ENCODE data around the gene STPG3.

Gene STPG3

DNA sequence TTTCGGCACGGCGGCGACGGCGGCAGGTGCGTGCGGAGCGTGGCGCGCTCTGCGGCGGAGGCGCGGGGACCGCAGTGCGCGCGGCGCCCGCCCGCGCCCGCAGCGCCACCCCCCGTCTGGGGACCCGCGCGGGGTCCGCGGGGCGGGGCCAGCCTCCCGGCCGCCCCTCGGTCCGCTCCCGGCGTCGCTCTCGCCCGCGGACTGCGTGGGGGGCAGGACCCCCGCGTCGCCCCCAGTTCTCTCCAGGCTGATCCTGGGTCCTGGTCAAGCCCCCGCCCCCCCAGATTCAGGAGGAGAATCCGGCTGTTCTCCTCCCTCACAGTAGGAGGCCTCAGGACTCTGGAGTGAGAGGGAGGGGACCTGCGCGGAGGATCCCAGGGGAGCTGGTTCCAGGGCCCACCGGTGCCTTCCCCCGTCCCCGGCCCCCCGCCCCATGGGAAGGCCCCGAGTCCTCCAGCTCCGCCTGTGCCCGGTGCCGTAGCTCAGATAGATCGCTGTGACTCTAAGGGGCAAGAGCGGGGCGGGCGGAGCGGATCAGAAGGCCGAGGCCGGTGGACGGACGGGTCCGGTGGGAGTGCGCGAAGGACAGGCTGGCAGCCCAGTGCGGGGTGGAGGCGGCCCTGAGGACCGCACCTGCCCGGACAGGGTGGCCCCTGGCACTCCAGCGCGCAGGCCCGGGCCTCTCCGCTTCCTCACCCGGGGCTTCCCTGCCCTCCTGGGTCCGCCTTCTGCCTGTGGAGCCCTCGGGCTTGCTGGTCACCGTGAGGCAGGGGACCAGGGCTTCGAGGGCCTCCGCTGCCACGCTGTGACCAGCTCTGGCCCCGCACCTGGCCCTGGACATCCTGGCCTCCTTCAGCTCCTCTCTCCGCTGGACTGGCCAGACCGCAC lies 28.7 kb upstream of the STPG3 start, which contains the start of gene RNF208:
RNF208 (minus strand) TSS at position 51 of the 888 bp plus-strand sequence. CDS start 1,028 bp downstream, outside the sequence.
- no peak for DNase-seq

DNA sequence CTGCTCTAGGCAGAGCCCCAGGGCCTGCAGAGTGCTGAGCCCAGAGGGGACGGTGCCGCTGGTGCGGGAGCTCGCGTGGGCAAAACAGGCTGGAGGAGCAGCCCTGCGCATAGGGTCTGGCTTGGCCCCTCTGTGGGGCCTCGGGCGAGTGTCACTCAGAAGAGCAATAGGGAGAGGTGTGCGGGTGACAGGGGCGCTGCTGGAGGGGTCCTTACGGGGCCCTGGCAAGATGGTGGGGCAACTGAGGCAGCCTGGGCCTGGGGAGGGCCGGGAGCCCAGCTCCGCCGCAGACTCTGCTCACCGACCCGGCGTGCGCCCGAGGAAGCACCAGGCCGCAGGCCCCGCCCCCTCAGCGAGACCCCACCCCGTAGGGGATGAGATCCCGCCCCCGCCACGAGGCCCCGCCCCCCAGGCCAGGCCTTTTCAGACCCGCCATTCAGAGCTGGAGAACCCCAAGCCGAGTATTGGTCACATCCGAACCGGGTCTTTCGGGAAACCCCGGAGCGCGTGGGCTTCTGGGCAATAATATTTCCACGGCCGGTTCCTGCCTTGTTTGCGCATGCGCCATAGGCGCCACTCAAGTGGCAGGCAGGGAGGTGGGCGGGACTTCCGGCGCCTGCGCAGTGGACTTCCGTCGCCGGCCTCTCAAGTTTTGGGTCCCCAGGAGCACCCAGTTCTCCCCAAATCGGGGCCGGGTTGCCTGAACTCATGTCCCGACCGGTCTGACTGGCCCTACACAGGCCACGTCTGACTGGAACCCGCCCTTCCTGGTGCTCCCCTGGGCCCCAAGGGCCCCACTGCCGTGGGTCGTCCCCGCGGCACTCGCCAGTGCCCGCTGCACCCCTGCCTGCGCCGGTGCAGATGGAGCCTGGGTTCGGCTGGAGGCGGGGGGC lies 27.8 kb upstream of the STPG3 start:
- peak; percentile 73 for DNase-seq

DNA sequence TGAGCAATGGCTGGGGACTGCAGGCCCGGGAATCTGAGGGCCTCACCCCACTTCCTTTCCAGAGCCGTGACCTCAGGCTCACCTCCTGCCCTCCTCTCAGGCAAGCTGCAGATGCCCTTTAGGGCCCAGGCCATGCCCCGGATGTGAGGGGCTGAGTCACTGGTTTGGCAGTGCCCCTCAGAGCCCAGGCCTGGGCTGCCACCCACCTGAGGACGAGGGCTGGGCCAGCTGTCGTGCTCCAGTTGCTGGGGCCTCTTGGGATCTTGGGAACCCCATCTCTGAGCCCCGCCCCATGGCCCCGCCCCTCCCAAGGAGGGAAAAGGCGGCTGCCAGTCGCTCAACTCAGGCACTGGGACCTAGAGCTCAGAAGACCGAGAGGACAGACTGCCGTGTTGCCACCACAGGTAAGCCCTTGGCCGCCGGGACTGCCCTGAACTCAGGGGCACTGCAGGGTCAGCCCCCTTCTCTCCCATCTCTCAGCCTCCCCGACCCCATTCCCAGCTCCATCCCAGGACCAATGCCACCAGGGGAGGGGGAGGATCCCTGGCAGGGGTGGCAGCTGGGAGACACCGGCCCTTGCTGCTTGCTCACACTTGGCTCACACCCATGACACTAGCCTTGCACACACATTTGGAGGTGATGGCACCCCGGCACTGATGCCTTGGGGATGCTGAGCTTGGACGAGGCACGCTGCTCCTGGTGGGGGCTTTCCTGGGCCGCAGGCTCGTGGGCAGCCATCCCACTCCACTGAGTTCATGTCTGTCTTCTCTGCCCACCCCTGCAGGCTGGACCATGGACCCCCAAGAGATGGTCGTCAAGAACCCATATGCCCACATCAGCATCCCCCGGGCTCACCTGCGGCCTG lies 26.0 kb upstream of the STPG3 start, which contains the start of gene CYSRT1:
CYSRT1 (plus strand) TSS at position 345 of the 865 bp plus-strand sequence; CDS start at position 793, 448 bp downstream.
- DNase-seq = no peak

DNA sequence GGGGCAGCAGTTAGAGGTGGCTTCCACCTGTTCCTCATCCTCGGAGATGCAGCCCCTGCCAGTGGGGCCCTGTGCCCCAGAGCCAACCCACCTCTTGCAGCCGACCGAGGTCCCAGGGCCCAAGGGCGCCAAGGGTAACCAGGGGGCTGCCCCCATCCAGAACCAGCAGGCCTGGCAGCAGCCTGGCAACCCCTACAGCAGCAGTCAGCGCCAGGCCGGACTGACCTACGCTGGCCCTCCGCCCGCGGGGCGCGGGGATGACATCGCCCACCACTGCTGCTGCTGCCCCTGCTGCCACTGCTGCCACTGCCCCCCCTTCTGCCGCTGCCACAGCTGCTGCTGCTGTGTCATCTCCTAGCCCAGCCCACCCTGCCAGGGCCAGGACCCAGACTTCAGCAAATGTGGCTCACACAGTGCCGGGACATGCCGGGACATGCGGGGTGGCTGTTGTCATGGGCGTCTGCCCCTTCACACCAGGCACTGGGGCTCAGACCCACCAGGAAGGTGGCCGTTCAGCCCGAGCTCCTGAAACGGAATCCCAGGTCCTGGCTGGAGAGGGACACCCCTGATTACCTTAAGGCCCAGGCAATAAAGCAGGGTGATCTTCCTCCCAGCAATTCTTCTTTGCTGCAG lies 25.3 kb upstream of the STPG3 start:
- no peak for DNase-seq

DNA sequence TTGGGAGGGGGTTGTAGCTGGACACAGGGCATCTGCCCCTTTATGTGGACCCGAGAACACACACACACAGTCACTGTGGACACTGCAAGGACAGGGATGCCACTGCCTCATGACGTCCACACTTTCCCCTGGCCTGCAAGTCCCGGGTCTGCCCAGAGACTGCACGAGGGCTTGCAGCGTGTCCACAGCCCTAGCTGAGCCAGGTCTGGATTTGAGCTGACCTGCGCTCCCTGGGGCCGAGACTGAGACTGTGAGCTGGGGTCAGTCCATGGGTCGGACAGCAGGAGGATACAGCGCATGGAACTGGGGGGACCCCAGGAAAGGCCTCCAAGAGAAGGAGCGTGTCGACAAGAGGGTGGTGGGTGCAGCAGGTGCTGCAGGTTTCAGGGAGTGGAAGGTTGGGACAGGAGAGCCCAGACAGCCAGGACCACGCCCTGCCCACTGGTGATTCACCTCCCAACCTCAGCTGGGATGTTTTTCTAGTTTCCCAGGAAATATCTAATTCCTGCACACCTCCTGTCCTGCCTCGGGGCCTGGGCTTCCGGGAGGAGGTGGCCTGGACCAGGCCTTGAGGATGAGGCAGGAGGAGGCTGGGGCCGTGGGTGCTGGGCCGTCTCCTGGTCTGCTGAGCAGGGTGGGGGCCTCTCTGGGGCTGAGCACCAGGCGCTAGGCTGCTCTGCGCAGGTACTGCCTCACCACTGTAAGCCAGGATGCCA lies 24.6 kb upstream of the STPG3 start:
- DNase-seq = no peak

DNA sequence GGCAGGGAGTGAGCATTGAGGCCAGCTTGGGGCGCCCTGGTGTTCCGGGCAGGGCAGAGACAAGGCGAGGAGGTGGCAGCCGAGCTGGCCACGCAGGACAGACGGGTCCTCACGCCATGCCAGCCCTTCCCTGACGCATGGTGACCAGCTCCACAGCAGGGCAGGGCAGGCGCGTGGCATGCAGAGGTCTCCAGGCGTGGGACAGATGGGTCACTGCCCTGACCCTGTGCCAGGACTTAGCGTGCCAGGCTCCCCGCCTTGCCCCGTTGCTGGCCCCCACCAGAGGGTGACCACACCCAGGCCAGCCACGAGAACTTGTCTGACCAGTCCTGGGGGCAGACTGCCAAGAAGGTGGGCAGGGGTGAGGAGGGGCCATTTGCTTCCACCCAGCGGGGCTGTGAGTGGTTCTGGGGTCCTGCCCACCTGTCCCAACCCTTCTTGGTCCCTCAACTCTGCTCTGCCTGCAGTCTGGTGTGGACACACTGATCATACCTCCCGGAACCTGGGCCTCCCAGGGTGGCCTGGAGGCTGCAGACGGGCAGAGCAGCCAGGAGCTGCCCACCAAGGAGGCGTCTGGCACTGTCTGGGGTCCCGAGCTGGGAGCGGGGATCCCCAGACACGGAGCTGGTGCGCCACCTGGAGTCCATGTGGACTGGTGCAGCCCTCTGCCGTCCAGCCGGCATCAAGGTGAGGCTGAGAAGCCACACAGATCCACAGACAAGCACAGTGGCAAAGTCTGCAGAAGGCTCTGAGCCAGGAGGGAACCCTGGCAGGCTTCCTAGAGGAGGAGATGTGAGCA lies 23.8 kb upstream of the STPG3 start, which contains the start of gene RNF224:
RNF224 (plus strand) TSS at position 449 of the 799 bp plus-strand sequence. CDS start 834 bp downstream, outside the sequence.
- no peak for DNase-seq

DNA sequence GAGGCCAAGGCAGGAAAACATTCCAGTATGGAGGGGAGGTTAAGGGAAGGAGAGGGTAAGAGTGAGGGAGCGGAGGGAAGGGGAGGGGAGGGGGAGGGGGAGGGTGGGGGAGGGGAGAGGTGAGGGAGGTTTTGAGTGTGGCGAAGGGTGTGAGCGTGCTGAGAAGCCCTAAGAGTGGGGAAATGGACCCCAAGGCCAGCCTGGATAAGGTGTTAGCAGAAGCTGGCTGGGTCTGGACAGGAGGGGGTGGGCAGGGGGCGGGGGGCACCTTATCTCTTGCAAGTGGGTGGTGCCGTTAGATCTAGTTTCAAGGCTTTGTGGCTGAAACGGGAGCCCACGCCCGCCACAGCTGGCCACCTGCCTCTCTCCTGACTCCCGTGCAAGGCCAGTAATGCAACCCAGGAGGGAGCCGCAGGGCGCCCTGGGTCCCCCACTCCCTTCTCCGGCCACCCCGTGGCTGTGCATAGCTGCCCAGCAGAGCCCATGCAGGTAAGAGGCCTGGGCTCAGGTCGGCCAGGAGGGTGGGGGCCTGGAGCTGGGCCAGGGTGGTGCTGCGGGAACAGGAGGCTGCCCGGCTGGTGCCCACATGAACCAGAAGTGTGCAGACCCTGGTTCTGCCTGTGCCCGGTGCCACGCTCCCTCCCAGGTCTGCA lies 23.1 kb upstream of the STPG3 start:
- DNase-seq = no peak

DNA sequence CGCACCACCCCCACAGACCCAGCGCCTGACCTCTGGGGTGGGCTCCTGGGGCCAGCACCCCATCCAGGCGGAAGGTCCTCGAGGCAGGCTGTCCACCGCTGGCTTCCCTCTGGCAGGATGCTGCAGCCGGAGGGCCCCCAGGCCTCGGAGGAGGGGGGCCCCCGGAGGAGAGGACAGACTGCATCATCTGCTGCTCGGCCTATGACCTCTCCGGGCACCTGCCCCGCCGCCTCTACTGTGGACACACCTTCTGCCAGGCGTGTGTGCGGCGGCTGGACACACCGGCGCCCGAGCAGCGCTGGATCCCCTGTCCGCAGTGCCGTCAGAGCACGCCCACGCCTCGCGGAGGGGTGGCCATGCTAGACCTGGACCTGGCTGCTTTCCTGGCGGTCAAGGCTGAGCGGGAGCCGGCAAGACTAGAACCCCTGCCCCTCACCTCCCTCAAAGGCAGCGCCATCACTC lies 22.5 kb upstream of the STPG3 start:
- no peak for DNase-seq

DNA sequence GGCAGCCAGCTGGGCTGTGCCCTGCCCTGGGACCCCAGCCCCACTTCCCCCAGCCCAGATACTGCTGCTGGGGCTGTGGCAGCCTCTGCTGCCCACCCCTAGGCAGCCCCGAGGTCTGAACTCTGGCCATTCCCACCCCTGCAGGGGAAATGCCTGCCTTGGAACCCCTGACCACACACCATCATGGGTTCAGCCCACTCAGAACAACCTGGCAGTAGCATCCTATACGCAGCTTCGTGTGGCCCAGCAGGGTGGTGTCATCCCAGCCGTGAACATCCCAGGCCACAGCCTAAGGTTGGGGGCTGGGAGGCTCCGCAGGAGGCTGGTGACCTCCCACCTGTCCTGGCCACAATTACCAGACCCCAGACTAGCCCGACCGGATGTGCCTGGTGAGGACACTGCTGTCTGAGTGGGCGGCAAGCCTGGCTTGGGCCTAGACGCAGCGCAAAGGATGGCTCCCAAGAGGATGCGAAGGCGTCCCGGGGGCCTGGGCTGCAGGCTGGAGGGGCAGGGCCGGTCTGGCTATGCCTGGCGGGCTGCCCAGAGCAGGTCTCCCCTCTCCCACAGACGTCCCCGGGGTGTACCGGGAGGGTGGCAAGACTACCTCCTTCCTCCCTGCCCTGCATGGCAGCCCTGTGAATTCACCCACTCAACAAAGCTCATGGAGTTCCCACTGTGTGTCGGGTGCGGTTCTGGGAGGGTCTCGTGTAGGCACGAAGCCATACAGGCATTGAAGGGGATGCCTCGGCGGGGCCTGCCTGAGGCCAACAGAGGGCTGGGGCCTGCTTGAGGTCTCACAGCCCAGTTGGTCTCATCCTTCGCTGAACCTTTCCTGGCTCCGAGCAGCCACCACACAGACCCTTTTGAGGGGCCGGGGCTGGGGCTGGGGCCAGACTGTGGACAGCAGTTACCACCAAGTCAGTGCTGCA lies 21.9 kb upstream of the STPG3 start:
- DNase-seq = no peak

DNA sequence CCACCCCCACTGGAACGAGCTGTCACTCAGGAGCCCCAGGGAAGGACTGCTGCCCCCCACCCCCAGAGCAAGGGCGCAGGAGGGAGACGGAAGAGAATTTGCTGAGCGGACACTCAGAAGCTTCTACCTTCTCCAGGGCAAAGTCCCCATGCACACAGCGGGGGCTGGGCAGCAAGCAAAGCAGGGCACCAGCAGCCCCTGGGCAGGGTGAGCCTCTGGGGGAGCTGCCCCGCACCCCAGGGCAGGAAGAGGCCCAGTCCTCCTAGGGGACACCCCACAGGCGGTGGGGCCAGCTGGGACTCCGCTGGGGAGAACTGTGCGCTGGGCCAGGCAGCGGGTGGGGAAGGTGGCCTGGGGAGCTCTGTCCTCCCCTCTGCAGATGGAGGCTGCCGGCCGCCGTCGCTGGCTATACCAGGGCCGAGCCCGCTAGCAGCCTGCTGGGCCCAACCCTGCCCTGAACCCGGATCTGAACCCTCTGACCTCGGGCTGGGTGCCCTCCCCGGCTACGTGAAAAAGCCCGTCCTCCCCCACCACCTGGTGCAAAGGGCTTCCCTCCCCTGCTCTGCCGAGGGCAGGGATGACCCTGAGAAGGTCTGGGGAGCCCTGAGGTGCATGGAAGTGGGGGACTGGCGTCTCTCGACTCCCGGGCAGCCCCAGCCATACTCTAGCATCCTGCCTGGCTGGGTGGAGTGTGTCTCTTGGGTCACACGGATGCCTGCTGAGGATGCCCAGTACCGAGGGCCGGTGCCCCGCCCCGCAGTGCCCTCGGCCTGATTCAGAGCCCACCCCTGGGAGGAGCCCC lies 21.0 kb upstream of the STPG3 start:
- DNase-seq = no peak

DNA sequence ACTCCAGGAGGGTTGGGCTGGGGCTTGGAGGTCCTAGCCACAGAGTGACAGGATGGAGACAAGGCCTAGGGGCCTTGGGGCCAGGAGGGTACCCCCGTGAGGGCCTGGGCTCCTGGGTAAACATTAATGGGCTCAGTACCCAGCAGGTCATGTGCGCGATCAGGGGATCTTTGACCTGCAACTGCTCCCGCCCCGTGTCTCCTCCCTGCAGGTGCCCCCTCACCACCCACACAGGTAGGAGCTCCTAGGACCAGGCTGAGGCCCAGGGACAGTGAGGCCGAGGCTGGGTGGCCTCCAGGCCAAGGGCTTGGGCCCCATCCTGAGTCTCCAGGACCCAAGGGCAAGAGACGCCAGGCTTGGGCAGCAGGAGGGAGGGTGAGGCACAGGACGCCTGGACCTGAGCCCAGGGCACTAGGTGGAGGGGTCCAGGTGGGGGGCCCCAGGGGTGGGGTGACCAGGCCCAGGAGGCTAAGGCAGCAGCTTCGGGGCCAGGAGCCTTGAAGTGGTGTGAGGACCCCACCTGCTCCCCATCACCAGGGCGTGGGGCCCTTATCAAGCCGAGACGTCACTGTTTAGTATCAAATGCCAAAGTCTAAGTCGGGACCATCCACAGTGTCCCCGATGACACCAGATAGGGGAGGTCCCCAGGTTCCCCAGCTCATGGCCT lies 20.2 kb upstream of the STPG3 start, which contains the start of gene SLC34A3:
SLC34A3 (plus strand) TSS at position 197 of the 667 bp plus-strand sequence. CDS start 802 bp downstream, outside the sequence.
- no peak for DNase-seq

DNA sequence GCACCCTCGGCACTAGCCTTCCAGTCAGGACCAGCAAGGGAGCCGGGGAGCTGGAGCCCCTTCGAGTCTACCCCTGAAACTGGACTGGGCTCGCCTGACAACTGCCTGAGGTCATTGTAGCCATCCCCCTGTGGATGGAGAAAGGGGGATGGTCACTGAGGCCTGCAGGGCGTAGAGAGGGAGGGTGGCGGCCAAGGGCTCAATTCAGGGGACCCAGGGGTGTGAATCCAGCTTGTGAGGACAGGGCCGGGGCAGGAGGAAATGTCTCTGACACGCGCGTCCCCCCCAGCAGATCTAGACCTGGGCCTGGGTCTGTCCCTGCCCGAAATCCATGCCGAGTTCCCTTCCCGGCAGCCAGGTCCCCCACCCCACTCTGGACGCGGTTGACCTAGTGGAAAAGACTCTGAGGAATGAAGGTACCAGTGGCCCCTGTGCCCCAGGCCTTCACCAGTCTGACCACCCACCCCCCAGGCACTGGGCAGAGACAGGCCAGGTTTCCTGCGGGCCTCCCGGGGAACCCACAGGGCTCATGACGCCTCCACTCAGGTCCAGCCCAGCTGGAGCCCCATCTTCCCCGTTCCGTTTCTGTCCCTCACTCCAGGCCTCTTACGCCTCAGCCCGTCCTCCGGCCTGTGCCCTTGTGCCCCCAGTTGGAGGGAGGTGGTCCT lies 19.6 kb upstream of the STPG3 start:
- no peak for DNase-seq

DNA sequence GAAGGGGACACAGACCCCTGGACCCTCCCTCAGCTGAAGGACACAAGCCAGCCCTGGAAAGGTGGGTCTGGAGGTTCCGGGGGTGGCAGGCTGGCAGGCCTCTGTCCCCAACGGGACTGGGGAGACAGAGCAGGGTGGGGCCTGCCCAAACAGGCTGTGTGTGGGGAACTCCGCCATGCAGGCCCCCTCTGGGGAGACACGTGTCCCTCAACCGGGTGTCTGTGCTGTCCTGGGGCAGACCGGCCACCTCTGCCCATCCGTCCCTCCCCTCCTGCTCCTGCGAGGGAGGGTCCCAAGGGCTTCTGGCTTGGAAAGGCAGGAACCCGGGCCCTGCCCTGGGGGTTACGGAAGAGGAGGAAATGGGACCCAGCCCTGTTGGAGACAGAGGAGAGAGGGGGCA lies 19.0 kb upstream of the STPG3 start:
- no peak for DNase-seq

DNA sequence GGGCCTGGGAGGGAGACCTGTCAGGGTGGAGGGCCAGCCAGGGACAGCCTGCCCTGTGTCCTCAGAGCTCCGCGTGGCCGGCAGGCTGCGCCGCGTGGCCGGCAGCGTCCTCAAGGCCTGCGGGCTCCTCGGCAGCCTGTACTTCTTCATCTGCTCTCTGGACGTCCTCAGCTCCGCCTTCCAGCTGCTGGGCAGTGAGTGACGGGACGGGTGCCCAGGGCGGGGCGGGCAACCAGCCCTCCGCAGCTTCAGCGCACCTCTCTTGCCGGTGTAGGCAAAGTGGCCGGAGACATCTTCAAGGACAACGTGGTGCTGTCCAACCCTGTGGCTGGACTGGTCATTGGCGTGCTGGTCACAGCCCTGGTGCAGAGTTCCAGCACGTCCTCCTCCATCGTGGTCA lies 18.6 kb upstream of the STPG3 start:
- no peak for DNase-seq

DNA sequence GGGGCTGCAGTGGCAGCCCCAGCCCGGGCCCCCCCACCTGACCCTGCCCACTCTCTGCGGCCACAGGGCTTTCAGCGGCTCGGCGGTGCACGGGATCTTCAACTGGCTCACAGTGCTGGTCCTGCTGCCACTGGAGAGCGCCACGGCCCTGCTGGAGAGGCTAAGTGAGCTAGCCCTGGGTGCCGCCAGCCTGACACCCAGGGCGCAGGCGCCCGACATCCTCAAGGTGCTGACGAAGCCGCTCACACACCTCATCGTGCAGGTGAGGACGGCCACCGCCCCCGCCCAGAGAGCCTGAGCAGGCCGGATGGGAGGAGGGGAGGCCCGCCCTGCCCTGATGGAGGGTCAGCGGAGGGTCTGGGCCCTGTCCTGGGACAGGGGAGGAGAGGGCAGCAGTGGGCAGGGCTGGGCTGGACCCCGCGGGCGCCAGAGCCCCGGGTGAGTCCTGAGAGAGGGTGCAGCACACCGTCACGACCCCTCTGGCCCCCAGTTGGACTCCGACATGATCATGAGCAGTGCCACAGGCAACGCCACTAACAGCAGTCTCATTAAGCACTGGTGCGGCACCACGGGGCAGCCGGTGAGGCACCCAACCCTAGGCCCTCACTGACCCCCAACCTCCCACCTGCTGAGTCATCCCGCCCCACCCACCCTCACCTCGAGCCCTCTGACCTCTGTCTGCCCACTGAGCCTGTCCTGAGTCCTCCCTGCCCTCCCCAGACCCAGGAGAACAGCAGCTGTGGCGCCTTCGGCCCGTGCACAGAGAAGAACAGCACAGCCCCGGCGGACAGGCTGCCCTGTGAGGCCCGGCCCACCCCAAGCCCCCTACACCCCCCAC lies 17.7 kb upstream of the STPG3 start:
- DNase-seq = no peak
